HCT116 (cell line): Measurements from ENCODE around the gene RNF217. TPM values are rescaled to one million over a fixed set of nuclear protein-coding genes. Genes with fewer than 3 reads are reported as not detected.

Experiments used
- ATAC-seq: fragments of 200-7000 bp; cut with Tn5 transposase; 2 replicates; pipeline ENCODE4 v1.9.1; 2020; ENCODE audit warnings: mild to moderate bottlenecking, moderate library complexity
- BruUV-seq: library from RNA; stranded (reverse); fragments of 400-500 nt; replicated peaks from 2 replicates; lab custom pipeline; 2021; lab: Mats Ljungman, UMichigan
- CTCF ChIA-PET: fragments of 300-600 bp; sonication (Branson Sonifier 250); formaldehyde crosslinking; loops from one replicate; lab custom pipeline; 2021; ENCODE audit warnings: antibody characterized with exemption; lab: Charles Lee
- POLR2A ChIA-PET: fragments of 300-600, 350-600 bp; sonication (Branson Sonifier 250); formaldehyde crosslinking; loops from one replicate; lab custom pipeline; 2021; ENCODE audit warnings: antibody characterized with exemption; lab: Charles Lee
- RAD21 ChIA-PET, 2 experiments: fragments of 300-600 bp; sonication (Branson Sonifier 250); formaldehyde crosslinking; loops; one replicate each; lab custom pipeline; 2023; ENCODE audit warnings: low total read pairs in 2 of 2; ENCODE audit not compliant: uncharacterized antibody in 2 of 2, unreplicated experiment in 2 of 2, low non-redundant PET in 1 of 2; lab: Charles Lee
- DNase-seq: peaks from one replicate; pipeline ENCODE4 v3.0.0-alpha.2; 2010; ENCODE audit warnings: low read depth, low spot score
- H2AFZ ChIP-seq: fragments of 200-600 bp; shearing (Covaris generic), sonication (generic); 2 replicates; pipeline ENCODE4 v1.6.1; 2017; ENCODE audit warnings: low read depth, mixed run types, mixed read lengths, antibody characterized with exemption, low read length; ENCODE audit not compliant: poor library complexity, severe bottlenecking
- H3K27ac ChIP-seq: 2 replicates; pipeline ENCODE4 v1.5.1; 2012; ENCODE audit warnings: low read depth, low read length
- H3K27me3 ChIP-seq: fragments of 200-600 bp; sonication (generic); 2 replicates; pipeline ENCODE4 v1.6.1; 2016; ENCODE audit warnings: mixed run types, low read length, mixed read lengths; ENCODE audit not compliant: insufficient read depth
- H3K36me3 ChIP-seq, 2 experiments: fragments of 200-500 bp in 1 of 2; fragments of 200-600 bp in 1 of 2; sonication (Bioruptor generic) in 1 of 2; sonication (generic) in 1 of 2; 2 replicates each; pipeline versions ENCODE4 v1.5.1 to v1.6.1; 2014 to 2016; ENCODE audit warnings: low read length in 2 of 2, inconsistent platforms in 1 of 2, mixed read lengths in 1 of 2, mixed run types in 1 of 2; ENCODE audit not compliant: insufficient read depth in 2 of 2, control insufficient read depth in 1 of 2
- H3K4me1 ChIP-seq, 2 experiments: fragments of 200-600 bp in 1 of 2; sonication (generic) in 1 of 2; 2 replicates each; pipeline versions ENCODE4 v1.5.1 to v1.6.1; 2012 to 2017; ENCODE audit warnings: low read length in 2 of 2, inconsistent platforms in 1 of 2, mild to moderate bottlenecking in 1 of 2, mixed read lengths in 1 of 2, mixed run types in 1 of 2, moderate library complexity in 1 of 2; ENCODE audit not compliant: insufficient read depth in 2 of 2, control insufficient read depth in 1 of 2
- H3K4me2 ChIP-seq: fragments of 200-600 bp; sonication (generic); 2 replicates; pipeline ENCODE4 v1.6.1; 2017; ENCODE audit warnings: mixed run types, low read length, mixed read lengths
- H3K4me3 ChIP-seq, 2 experiments: fragments of 200-600 bp in 1 of 2; sonication (generic) in 1 of 2; replicated peaks in 1 of 2; 2 replicates each; pipeline ENCODE4 v1.5.1; 2011 to 2016; ENCODE audit warnings: low read length in 2 of 2, control low read depth in 1 of 2, low read depth in 1 of 2, mild to moderate bottlenecking in 1 of 2, mixed read lengths in 1 of 2, mixed run types in 1 of 2
- H3K79me2 ChIP-seq: fragments of 200-600 bp; sonication (generic); 2 replicates; pipeline ENCODE4 v1.6.1; 2017; ENCODE audit warnings: mild to moderate bottlenecking, mixed run types, low read length, moderate library complexity, mixed read lengths; ENCODE audit not compliant: insufficient read depth
- H3K9ac ChIP-seq: fragments of 200-600 bp; sonication (generic); 2 replicates; pipeline ENCODE4 v1.6.1; 2016; ENCODE audit warnings: low read length, mixed read lengths
- H3K9me2 ChIP-seq: fragments of 200-600 bp; sonication (generic), shearing (Covaris generic); 2 replicates; pipeline ENCODE4 v1.6.1; 2017; ENCODE audit warnings: mixed run types, mild to moderate bottlenecking, moderate library complexity; ENCODE audit not compliant: insufficient read depth
- H3K9me3 ChIP-seq, 2 experiments: fragments of 200-500 bp in 1 of 2; fragments of 200-600 bp in 1 of 2; sonication (Bioruptor generic) in 1 of 2; sonication (generic) in 1 of 2; 2 replicates each; pipeline ENCODE4 v1.6.1; 2014 to 2017; ENCODE audit warnings: low read length in 2 of 2, mixed read lengths in 2 of 2, inconsistent platforms in 1 of 2, low read depth in 1 of 2, mild to moderate bottlenecking in 1 of 2, mixed run types in 1 of 2, moderate library complexity in 1 of 2; ENCODE audit not compliant: control insufficient read depth in 1 of 2, insufficient read depth in 1 of 2
- H4K20me1 ChIP-seq: fragments of 200-600 bp; sonication (generic), shearing (Covaris generic); 2 replicates; pipeline ENCODE4 v1.6.1; 2017; ENCODE audit warnings: mixed run types, mild to moderate bottlenecking, moderate library complexity; ENCODE audit not compliant: insufficient read depth
- EGR1 ChIP-seq: IDR thresholded peaks from 2 replicates; pipeline ENCODE4 v1.6.1; 2012; ENCODE audit warnings: low read depth
- EZH2 ChIP-seq: fragments of 200-600 bp; sonication (generic); IDR thresholded peaks from 2 replicates; pipeline ENCODE4 v1.6.1; 2017; ENCODE audit warnings: antibody characterized with exemption, mixed run types
- MAX ChIP-seq: IDR thresholded peaks from 2 replicates; pipeline ENCODE4 v1.6.1; 2012
- REST ChIP-seq: IDR thresholded peaks from 2 replicates; pipeline ENCODE4 v1.6.1; 2012; ENCODE audit warnings: low read depth
- SIN3A ChIP-seq: IDR thresholded peaks from 2 replicates; pipeline ENCODE4 v1.6.1; 2012; ENCODE audit warnings: low read depth
- ZBTB33 ChIP-seq: IDR thresholded peaks from 2 replicates; pipeline ENCODE4 v1.6.1; 2011; ENCODE audit warnings: mild to moderate bottlenecking, low read length, moderate library complexity; ENCODE audit not compliant: insufficient replicate concordance; ENCODE audit errors: extremely low read depth
- intact Hi-C: fragments of 100-400 bp; cut with micrococcal nuclease; formaldehyde crosslinking; loops from 2 replicates; pipeline ENCODE4 v1.10.0; 2022
- total RNA-seq: library from RNA; stranded (reverse); gene quantifications from one replicate; pipeline ENCODE4 v1.2.1, GENCODE V29; 2021; ENCODE audit not compliant: unreplicated experiment
- TF ChIP-seq, protein P1 (sequence below): IDR thresholded peaks from 2 replicates; pipeline ENCODE4 v1.6.1; 2012

Gene RNF217
- total RNA-seq, 1 experiment from 2014 or later = 20.4 TPM

DNA sequence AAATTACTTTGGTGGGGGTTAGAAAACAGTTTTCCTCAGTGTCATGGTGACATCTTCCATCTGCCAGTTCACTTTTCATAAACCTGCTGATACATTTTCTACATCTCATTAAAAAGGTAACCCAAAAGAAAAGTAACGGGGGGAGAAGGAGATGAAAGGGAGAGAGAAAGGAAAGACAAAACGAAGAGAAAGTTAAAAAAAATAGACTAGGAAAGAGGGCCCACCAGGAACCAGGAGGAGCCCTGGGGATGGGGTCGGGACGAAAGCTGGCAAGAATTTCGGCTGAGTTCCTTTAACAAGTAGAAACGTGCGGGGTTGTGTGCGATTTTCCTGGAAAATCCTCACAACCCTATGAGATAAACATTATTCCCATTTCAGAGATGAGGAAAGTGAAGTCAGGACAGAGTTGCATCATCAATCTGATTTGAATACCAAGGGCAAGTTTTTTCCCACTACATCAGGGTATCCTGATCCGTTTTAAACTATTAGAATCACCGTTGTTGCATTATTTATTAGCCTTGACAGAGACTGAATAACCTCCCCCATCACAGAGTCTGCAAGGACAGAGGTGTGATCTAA is 137.9 kb downstream of the RNF217 start:
- H3K27me3 ChIP-seq = no peaks in the 10 kb centered on the region
- no peaks in the 10 kb centered on the region for H3K36me3 ChIP-seq
- DNase-seq = no peak
- peaks cover 8 to 43% of the 10 kb centered on the region in 2 experiments; a peak in 3 of 4 replicates for H3K4me1 ChIP-seq
- H3K9ac ChIP-seq = peak overlapping the region; percentile 41; the same call in 1 of the 2 replicates
- peak overlapping the region; percentile 75 for H2AFZ ChIP-seq
- no peak for ATAC-seq
- H3K27ac ChIP-seq = no peak overlapping the region
- no peaks in the 10 kb centered on the region for H4K20me1 ChIP-seq
- peak overlapping the region; percentile 82 for H3K4me2 ChIP-seq
- H3K9me3 ChIP-seq = no peaks in the 10 kb centered on the region
- H3K79me2 ChIP-seq = no peaks in the 10 kb centered on the region
- ChIA-PET RAD21 (no interaction called here), CTCF (interaction anchor here (1.0 to 1.2 kb wide), 2 partner anchors 14 to 229 kb away, joined by 3 to 4 read pairs; no protein-coding TSS in a partner anchor), POLR2A (interaction anchor here (0.9 kb wide), 1 partner anchor 24 kb away, joined by 3 read pairs; no protein-coding TSS in a partner anchor)
- no TSS peak for BruUV-seq
- peak overlapping the region; percentile 47 to 58 for H3K4me3 ChIP-seq
- TF ChIP-seq ZBTB33 (no peak), SIN3A (0 out of 2 replicates have a peak, but pooled peaks have one; percentile 3), REST (no peak), EZH2 (no peak), MAX (no peak), EGR1 (no peak)
- TF ChIP-seq, protein P1, sequence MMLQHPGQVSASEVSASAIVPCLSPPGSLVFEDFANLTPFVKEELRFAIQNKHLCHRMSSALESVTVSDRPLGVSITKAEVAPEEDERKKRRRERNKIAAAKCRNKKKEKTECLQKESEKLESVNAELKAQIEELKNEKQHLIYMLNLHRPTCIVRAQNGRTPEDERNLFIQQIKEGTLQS = no peak
- intact Hi-C loops = loop anchor here (2.0 to 10.0 kb wide), 2 partner anchors 55 to 135 kb away; partner anchors contain the start of gene RNF217
- H3K9me2 ChIP-seq = no peaks in the 10 kb centered on the region
